GM12873 (cell line): ENCODE data around the gene SMAD2.

ENCODE experiments used
- CTCF ChIP-seq: IDR thresholded peaks from 2 replicates; pipeline ENCODE4 v1.5.1; 2012; ENCODE audit warnings: low read depth, mild to moderate bottlenecking, moderate library complexity, low read length, control low read depth; ENCODE audit not compliant: insufficient read depth; ENCODE audit errors: missing control alignments

Gene SMAD2

GRCh38 chr18:47817017-47817794 lies 113.3 kb downstream of the SMAD2 start:
- no peak for TF ChIP-seq CTCF

- no peak for TF ChIP-seq CTCF
These were observed 114.8 kb downstream of the SMAD2 start for GRCh38 chr18:47815486-47816270.

- no peak for TF ChIP-seq CTCF
These were observed 121.0 kb downstream of the SMAD2 start for GRCh38 chr18:47809420-47809819.

- TF ChIP-seq CTCF: no peak
These were observed 127.7 kb downstream of the SMAD2 start for GRCh38 chr18:47802802-47803201.

- TF ChIP-seq CTCF: no peak
These were observed 128.6 kb downstream of the SMAD2 start for GRCh38 chr18:47801817-47802216.

GRCh38 chr18:47800756-47801155 lies 129.7 kb downstream of the SMAD2 start:
- no peak for TF ChIP-seq CTCF

- no peak for TF ChIP-seq CTCF
These were observed 130.2 kb downstream of the SMAD2 start for GRCh38 chr18:47800248-47800647.
